NCI-H2196 (cell line): ENCODE measurements around the gene ALDH5A1.
A peak's percentile ranks its signal among the peaks of the same experiment; 100 is the strongest.

Source experiments
- DNase-seq: peaks from one replicate; lab custom pipeline; 2025; ENCODE audit not compliant: unreplicated experiment; lab: John Stamatoyannopoulos, UW

ALDH5A1 gene

DNA sequence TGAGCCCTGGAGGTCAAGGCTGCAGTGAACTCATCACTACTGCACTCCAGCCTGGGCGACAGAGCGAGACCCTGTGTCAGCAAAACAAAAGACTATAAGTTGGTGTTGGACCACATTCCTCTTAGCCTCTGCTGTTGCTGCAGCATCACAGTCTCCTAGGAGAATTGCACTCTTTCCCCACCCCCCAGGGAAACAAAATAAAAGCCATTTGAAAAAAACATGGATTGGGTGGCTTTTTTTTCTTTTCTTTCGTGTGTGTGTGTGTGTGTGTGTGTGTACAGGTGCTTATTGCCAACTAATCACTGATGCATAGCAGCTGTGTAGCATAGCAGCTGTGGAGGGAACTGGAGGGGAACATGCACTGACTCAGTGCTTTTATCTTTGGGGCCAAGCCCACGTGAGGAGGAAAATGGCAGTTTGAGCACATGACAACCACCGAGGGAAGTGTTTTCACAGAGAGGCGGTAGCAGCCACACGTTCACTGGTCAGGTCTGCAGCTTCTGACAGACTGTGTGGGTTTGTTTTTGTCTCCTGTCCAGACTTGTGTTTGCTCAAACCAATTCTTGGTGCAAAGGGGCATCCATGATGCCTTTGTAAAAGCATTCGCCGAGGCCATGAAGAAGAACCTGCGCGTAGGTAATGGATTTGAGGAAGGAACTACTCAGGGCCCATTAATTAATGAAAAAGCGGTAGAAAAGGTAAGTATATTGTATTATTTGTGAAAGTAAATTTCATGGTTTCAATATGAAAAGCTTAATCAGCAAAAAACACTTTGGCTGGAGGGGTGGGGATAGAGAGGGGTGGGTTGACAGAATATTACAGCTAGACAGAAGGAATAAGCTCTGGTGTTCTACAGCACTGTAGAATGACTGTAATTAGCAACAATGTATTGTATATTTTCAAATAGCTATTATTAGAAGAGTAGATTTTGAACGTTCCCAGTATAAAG, 27.7 kb downstream of the ALDH5A1 start:
- peak; percentile 84 for DNase-seq

DNA sequence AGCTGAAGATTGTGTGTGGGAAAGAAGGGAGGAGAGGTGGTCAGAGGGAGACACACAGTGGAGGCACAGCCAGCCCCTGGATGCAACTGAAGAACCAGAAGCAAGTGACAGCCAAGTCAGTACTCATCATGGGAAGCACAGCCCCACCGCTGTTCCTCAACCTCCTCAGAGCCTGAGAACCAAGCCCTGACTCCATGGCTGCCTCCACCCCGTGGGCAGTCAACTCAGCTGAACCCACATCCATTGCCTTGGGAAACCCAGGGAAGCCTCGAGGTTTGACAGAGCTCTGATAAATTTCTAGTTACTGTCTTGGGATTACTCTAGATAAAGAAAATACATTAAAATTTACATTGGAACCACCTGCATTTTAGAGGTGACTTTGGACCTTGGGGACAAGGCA, 29.6 kb downstream of the ALDH5A1 start:
- DNase-seq, result no peak

DNA sequence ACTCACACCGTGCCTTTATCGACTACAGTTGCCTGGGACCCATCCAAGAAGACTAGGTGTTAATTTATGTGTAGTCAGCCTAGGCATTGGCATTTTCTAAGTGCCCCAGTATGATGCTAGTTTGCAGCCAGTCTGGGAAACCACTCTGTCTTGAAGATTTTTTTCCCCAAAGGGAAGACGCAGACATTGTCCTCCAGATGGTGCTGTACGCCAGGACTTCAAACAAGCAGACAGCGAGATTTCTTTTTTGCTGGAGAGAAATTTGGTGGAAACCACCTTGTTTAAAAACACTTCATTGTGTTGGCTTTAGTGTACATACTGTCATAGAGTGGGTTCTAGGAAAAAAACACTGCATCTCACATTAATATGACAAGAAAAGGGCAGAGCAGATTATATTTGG, 30.0 kb downstream of the ALDH5A1 start:
- DNase-seq, result peak; percentile 61

DNA sequence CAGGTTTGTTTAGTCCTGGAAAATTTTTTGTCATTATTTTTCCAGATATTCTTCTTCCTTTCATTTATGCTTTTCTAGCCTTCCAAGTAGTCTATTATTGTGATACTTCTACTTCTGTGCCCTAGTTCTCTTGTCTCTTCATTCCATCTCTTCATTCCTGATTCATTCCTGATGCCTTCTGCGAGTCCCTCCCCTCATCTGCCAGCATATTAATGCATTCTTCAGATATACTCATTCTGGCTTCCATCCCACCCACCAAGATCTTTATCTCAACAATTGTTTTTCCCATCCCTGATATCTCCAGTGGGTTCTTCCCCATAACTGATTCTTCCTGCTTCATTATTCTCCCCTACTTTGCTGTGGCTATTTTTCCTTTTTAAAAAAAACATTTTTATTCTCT, 35.2 kb downstream of the ALDH5A1 start:
- no peak for DNase-seq

DNA sequence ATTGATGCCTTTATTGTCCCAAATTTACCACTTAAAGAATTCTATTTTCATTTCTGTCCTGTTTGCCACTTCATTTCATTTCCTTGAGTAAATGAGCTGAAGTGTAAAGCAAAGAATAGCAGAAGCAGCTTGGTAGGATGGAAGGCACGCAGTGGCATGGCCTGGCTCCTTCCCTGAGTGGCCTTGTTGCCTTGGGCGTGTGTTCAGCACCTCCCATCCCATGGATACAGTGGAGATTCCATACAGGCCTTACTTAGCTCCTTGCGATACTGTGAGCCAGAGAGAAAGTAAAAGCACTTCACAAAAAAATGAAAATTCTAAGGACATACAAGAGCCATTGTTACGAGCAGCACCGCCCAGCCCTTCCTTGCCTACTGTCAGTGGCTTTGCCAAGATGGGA, 39.6 kb downstream of the ALDH5A1 start:
- DNase-seq, result no peak

DNA sequence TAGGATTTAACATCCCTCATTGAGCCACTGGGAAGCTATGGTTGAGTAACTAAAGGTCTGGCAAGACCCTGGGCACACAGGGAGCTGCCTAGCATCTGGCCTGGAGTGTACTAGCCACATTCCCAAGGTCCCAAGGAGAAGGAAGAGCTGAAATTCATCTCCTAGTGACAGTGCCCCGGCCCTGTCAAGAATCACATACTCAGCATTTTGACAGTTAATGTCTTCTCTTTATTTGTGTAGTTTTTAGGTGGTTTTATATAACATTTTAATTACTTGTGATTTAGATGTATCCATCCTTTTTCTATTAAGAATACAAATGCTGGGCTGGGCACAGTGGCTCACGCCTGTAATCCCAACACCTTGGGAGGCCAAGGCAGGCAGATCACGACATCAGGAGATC, 40.4 kb downstream of the ALDH5A1 start:
- no peak for DNase-seq

DNA sequence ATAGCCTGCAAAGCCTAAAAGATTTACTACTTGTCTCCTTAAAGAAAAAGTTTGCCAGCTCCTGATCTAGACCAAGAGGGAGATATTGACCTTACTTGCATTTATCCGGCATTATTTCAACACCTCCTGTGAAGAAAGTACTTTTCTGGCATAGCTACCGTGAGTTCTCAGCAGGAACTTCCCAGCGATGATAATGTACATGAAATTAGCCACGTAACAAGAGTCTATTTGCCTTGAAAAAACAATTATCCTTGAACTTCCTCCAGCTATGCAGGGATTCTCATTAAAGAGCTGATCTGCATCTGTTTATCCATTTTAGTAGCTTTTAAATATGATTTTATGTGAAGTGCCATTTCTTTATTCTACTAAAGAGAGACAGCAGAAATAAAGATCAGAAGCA, 41.7 kb downstream of the ALDH5A1 start:
- DNase-seq, result no peak

DNA sequence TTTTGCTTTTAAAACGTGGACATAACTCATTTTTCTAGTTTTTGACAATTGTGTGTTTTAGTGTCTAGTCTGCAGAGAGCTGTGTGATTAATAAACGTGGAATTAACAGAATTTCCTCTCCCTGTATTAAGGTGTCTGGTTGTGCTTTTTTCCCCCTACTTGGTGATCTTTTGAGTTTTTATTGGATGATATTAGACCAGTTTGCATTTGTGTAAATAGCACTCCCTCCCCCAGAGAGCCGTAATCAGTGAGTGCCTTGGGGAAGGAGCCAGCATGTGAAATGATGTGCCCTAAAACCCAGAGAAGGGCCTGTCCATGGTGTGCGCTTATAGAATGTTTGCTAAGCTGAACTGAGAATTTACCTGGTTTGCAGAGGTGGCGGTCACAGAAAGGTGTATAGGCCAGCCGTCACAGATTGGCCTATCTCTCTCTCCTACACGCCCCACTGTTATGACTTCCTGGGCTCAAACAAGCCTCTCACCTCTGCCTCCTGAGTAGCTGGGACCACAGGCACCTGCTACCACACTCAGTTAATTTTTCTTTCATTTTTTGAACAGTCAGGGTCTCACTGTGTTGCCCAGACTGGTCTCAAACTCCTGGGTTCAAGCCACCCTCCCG, 42.4 kb downstream of the ALDH5A1 start:
- DNase-seq, result no peak

DNA sequence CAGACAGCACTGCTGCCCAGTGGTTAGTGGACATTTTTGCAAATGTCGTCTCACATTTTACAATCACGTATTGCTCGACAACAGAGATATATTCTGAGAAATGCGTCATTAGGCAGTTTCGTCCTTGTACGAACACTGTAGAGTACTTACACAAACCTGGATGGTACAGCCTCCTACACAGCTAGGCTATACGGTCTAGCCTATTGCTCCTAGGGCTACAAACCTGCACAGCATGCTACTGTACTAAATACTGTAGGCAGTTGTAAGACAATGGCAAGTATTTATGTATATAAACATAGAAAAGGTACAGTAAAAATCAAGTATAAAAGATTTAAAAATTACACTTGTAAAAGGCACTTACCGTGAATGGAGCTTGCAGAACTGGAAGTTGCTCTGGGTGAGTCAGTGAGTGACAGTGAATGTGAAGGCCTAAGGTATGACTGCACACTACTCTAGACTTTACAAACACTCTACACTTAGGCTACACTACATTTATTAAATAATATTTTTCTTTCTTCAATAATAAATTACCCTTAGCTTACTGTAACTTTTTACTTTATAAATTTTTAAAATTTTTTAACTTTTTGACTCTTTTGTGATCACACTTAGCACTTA, 43.1 kb downstream of the ALDH5A1 start:
- DNase-seq, result no peak

DNA sequence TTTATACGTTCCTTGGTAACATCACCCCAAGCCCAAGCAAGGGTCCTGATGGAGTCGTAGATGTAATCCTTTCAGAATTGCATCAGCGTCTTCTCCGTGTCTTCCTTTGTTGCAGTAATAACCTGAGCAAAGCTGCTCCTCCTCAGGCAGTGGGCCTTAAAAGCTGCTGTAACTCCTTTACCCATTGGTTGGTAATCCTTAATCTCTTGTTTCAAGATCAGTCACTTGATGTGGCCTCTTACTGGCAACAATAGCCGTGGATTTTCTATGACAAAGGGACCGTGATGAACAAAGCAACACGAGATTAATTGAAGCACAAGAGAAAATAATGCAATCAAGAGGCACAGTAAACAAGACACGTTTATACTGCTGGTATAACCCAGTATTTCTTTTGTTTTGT, 44.6 kb downstream of the ALDH5A1 start:
- DNase-seq, result no peak

DNA sequence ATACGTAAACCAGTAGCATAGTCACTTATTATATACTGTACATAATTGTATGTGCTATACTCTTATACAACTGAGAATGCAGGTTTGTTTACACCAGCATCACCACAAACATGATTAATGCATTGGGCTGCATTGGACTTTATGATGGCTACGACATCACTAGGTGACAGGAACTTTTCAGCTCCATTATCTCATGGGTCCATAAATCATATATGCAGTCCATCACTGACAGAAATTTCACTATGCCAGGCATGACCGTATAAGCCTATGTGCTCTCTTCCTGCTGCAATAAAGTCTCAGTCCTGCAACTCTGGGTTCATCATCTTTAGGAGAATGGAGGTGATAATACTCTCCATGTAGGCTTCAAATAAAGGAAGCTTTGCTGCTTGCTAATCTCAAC, 45.4 kb downstream of the ALDH5A1 start:
- no peak for DNase-seq

DNA sequence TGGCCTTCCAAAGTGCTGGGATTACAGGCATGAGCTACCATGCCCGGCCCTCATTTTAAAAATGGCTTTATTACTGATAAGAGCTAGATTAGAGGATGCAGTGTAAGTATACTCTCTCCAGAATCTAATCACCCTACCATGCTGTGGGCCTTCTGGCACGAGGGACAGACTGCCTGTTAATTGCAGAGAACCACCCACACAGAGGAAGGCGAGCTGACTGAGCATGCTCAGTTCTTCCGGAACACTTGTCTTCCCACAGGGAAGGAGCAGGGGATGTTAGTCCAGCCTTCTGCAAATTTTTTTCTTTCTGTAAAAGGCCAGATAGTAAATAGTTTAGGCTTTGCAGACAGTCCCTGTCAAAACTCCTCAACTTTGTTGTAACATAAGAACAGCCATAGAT, 48.9 kb downstream of the ALDH5A1 start:
- no peak for DNase-seq

DNA sequence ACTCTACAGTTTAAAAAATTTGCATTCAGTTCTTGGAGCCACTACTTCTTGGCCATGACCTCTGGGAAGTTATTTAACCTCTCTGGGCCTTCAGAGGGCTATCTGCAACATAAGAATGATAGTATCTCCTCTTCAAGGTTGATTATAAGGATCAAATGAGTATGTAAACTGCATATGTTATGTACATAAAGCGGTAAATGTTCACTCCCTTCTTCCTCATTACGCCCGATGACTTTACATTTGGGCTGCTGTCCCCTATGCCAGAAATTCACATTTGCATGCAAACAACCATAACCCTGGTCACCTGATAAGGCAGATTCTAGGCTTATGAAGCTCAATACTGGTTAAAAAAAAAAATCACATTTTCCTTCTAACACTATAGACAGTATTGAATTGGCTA, 50.4 kb downstream of the ALDH5A1 start:
- DNase-seq, result no peak

DNA sequence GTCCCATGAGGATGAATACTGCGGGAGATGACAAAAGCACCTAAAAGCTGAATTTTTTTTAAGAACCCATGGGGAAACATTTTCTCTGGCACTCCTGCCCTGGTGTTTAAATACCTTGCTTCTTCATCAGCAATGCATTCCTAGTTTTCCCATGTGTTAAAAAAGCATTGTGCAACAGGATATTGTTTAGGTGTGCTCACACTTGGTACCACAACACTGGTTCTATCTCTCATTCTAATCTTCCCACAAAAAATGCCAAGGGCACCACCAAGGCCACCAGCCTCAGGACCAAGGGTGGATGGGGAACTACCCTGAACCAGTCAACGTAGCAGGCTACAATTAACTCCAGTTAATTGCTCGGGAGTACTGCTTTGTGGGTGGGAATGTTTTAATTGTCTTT, 50.9 kb downstream of the ALDH5A1 start:
- no peak for DNase-seq

DNA sequence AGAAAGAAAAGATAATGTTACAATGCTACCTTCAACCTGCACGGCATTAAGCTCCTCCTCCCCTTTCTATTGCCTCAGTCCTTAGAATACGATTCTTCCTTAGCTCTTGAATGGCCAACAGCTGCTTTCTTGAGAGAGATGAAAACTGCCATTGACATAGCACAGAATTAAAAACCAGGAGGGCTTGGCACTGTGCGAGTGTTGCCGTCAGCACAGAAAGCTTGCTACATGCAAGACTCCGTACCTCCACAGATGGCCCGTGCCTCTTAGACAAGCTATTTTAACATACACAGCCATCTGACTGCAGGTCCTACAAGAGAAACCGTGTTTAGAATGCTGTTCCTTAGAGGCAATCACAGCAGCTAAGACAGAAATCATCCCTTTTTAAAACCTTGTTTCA, 51.7 kb downstream of the ALDH5A1 start:
- DNase-seq, result no peak

DNA sequence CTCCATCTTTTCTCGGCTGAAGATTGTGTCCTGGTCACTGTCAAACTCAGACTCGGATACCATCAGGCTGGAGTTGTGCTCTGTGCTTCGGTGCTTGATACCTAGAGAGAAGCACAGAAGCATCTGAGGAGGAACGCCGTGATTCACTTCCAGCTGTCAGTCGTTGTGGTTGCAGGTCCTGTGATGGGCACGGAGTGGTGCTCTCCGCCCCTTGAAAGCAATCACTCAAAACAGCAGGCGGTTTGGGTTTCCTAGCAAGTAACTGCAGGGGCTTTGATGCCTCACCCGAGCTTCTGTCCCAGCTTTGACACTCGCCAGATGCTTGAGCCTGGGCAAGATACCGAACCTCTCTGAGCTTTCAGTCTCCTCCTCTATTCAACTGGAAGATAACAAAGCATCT, 52.5 kb downstream of the ALDH5A1 start:
- DNase-seq, result no peak

DNA sequence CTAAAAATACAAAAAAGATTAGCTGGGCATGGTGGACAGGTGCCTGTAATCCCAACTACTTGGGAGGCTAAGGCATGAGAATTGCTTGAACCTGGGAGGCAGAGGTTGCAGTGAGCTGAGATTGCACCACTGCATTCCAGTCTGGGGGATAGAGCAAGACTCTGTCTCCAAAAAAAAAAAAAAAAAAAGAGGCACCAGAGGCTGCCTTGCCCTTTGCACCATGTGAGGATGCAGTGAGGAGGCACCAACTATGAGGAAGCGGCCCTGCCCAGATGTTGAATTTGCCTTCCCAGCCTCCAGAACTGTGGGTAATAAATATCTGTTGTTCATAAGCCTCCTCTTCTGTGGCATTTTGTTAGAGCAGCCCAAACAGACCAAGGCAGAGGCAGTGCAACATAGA, 54.4 kb downstream of the ALDH5A1 start:
- no peak for DNase-seq

DNA sequence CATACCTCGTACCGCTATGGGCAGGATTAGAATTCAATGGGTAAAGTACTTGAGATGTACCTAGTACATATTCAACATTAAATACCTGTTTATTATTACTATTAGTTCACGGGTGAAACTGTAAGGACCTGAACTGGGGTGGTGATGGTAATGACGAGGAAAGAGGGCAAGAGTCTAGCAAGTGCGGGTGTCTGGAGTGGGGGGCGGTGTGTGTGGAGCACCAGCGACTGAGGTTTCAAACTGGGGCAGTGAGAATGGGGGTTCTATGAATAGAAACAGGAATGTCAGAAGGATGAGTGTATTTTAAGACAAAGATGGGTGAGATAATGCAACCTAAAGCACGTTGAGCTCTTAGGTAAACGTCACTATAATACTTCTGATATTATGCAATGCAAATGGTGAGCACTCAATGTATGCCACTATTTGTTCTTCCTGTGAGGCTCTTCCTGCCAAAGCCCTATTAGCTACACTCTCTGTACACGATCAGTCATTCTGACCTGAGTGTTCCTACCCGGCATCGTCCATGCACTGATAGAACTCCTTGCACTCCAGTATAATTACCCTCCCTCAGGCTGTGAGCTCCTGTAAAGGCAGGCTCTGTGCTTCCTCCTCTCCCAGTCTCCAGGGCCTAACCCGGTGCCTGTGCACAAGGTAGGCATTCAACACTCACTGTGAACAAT, 55.0 kb downstream of the ALDH5A1 start:
- DNase-seq, result no peak

DNA sequence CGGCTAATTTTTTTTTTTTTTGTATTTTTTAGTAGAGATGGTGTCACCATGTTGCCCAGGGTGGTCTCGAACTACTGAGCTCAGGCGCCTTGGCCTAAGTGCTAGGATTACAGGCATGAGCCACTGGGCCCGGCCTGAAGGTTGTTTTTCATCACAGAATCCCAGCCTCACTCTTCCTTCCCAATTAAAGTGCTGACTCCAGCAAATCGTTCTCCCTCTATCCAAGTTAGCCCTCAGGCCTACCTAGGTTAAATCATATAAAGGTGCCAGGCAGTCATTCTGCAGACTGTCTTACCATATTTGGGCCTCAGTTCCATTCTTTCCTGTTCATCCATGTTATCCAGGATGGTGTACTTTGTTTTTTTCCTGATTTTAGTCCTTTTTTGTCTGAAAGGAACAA, 56.4 kb downstream of the ALDH5A1 start:
- no peak for DNase-seq

DNA sequence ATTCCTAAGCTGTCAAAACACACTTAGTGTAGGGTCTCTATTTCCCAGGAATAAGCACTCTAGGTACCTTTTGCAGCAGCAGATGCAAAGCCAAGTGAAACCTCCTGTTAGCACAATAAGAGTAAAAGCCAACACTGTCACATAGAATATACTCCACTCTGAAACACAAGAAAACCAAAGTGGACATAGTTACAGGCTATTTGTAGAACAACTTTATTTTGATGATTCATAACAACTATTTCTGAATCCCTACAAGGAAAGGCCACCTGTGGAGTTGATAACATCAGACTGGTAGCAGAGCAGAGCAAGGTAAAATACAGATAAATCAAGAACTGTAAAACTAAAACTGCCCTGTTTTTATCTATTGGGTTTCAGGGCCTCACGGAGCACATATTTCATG, 59.7 kb downstream of the ALDH5A1 start:
- DNase-seq, result no peak

DNA sequence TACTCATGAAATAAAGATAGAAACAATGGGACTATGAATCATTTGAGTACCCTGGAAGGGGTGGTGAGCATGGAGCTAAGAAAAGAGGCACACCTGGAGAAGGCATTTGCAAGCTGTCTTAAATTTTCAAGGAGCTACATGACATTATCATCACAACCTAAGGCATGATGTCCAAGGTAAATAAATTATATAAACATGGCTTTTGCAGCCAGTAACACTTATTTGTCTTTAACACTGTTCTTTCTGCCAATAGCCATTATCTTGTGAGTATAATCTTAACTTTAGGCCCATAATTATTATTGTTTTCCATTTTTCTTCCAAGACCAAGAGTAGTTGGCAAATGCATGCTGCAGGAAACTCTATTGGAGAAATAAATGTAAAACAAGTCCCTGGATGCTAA, 63.7 kb downstream of the ALDH5A1 start:
- DNase-seq, result no peak

DNA sequence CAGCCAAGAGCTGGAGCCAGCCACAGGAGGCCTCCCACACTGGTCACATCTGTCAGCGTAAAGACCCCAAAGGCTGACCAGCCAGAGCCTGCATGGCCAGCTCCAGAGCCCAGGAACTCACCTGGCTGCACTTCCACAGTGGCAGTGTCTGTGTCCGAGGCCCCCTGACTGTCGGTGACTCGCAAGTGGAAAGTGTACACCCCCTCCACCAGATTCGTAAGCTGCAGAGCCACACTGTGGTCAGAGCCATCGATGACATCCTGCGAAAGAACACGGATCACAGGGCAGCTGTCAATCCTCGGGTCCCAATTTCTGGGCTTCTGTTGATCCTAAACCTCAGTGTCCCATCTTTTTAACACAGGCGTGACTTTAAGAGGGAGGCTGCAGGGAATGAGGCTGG, 69.3 kb downstream of the ALDH5A1 start:
- DNase-seq, result no peak
